OCI-LY3 (cell line): ENCODE data around the gene PYY.

ENCODE experiments used
- H2AFZ ChIP-seq: fragments of 200-600, 300-600 bp; shearing (Covaris generic); 2 replicates; pipeline ENCODE4 v1.6.0; 2014; ENCODE audit warnings: antibody characterized with exemption, low read depth, low read length
- H3K27ac ChIP-seq: fragments of 200-600, 300-600 bp; sonication (generic); 2 replicates; pipeline ENCODE4 v1.5.1; 2014; ENCODE audit warnings: mild to moderate bottlenecking, low read length, moderate library complexity, mixed read lengths
- H3K27me3 ChIP-seq: fragments of 200-600, 300-600 bp; sonication (generic); 2 replicates; pipeline ENCODE4 v1.6.1; 2014; ENCODE audit warnings: low read depth, low read length, mixed read lengths
- H3K36me3 ChIP-seq: fragments of 200-600, 300-600 bp; sonication (generic); replicated peaks from 2 replicates; pipeline ENCODE3; 2014; ENCODE audit warnings: low read depth, low read length, mixed read lengths
- H3K4me1 ChIP-seq: fragments of 300-600, 200-600 bp; sonication (generic); 2 replicates; pipeline ENCODE4 v1.6.1; 2014; ENCODE audit warnings: low read length, mixed read lengths
- H3K4me2 ChIP-seq: fragments of 200-600, 300-600 bp; sonication (generic); 2 replicates; pipeline ENCODE4 v1.6.1; 2014; ENCODE audit warnings: low read length, mixed read lengths
- H3K4me3 ChIP-seq: fragments of 300-600, 200-600 bp; sonication (generic); 2 replicates; pipeline ENCODE4 v1.5.1; 2014; ENCODE audit warnings: antibody characterized with exemption, mild to moderate bottlenecking, low read length, moderate library complexity
- H3K79me2 ChIP-seq: fragments of 300-600, 200-600 bp; shearing (Covaris generic); 2 replicates; pipeline ENCODE4 v1.6.1; 2014; ENCODE audit warnings: mild to moderate bottlenecking, low read length, mixed read lengths
- H3K9ac ChIP-seq: fragments of 300-600, 200-600 bp; shearing (Covaris generic); 2 replicates; pipeline ENCODE4 v1.6.0; 2014; ENCODE audit warnings: mild to moderate bottlenecking, low read length, moderate library complexity
- H3K9me3 ChIP-seq: fragments of 200-600, 300-600 bp; shearing (Covaris generic); 2 replicates; pipeline ENCODE4 v1.6.1; 2014; ENCODE audit warnings: low read length, mixed read lengths; ENCODE audit not compliant: insufficient read depth
- H4K20me1 ChIP-seq: fragments of 200-600, 300-600 bp; sonication (generic); 2 replicates; pipeline ENCODE4 v1.6.1; 2016; ENCODE audit warnings: low read length, mixed read lengths; ENCODE audit not compliant: insufficient read depth
- CTCF ChIP-seq: fragments of 200-600, 300-600 bp; sonication (generic); IDR thresholded peaks from 2 replicates; pipeline ENCODE4 v1.5.1; 2014; ENCODE audit warnings: antibody characterized with exemption, low read length, low read depth
- EZH2phosphoT487 ChIP-seq: fragments of 200-600 bp; shearing (Covaris generic); IDR thresholded peaks from 2 replicates; pipeline ENCODE4 v1.6.1; 2018; ENCODE audit warnings: antibody characterized with exemption, mixed run types, low read depth

PYY gene

GRCh38 chr17:43958748-43959352, 5.1 kb upstream of the PYY start:
- no peaks in the 10 kb centered on the region for H3K27me3 ChIP-seq
- H2AFZ ChIP-seq, result no peak overlapping the region
- H3K36me3 ChIP-seq, result no peaks in the 10 kb centered on the region
- no peaks in the 10 kb centered on the region for H4K20me1 ChIP-seq
- H3K9me3 ChIP-seq, result no peaks in the 10 kb centered on the region
- TF ChIP-seq EZH2phosphoT487 (no peak), CTCF (no peak)
- no peak overlapping the region for H3K9ac ChIP-seq
- no peak overlapping the region for H3K4me3 ChIP-seq
- peaks cover 14% of the 10 kb centered on the region for H3K4me1 ChIP-seq
- H3K27ac ChIP-seq, result no peak overlapping the region
- H3K4me2 ChIP-seq, result no peak overlapping the region
- H3K79me2 ChIP-seq, result no peaks in the 10 kb centered on the region

GRCh38 chr17:43956222-43956621, 2.5 kb upstream of the PYY start:
- Histone ChIP-seq H3K4me3 (no peak overlapping the region), H3K9me3 (no peaks in the 10 kb centered on the region), H3K4me2 (no peak overlapping the region), H3K9ac (no peak overlapping the region), H3K27ac (no peak overlapping the region), H3K79me2 (no peaks in the 10 kb centered on the region), H3K36me3 (no peaks in the 10 kb centered on the region), H4K20me1 (no peaks in the 10 kb centered on the region), H3K4me1 (no peaks in the 10 kb centered on the region), H3K27me3 (no peaks in the 10 kb centered on the region), H2AFZ (no peak overlapping the region)
- TF ChIP-seq CTCF, result no peak
- no peak for TF ChIP-seq EZH2phosphoT487

GRCh38 chr17:43952724-43953666, 745 bp downstream of the PYY start:
- no peak overlapping the region for H2AFZ ChIP-seq

More at GRCh38 chr17:43952724-43953666, 745 bp downstream of the PYY start:
- no peak overlapping the region for H3K27ac ChIP-seq
- no peak for TF ChIP-seq CTCF
- TF ChIP-seq EZH2phosphoT487, result no peak
- no peaks in the 10 kb centered on the region for H3K36me3 ChIP-seq
- H3K9ac ChIP-seq, result no peak overlapping the region
- H4K20me1 ChIP-seq, result no peaks in the 10 kb centered on the region
- no peaks in the 10 kb centered on the region for H3K27me3 ChIP-seq
- H3K4me1 ChIP-seq, result no peaks in the 10 kb centered on the region
- H3K79me2 ChIP-seq, result no peaks in the 10 kb centered on the region
- H3K4me2 ChIP-seq, result no peak overlapping the region
- H3K9me3 ChIP-seq, result no peaks in the 10 kb centered on the region
- H3K4me3 ChIP-seq, result no peak overlapping the region
